ENCODE measurements around the gene PDGFRB.

GRCh38 chr5:150202501-150202900, 46.9 kb upstream of the PDGFRB start:
- TF ChIP-seq CTCF (IDR thresholded peaks at IDR 0.05) (no peak), TCF7L2 (IDR thresholded peaks at IDR 0.05; ENCODE audit: low read depth, low read length) (no peak), REST (IDR thresholded peaks at IDR 0.05; ENCODE audit: insufficient read depth in 1 of 2, low read depth in 2 of 2, low read length in 1 of 2) (no peak)
